Naive thymus-derived CD4-positive, alpha-beta T cell (primary cell): ENCODE data around the gene GAMT. TPM values are rescaled to one million over a fixed set of nuclear protein-coding genes. Genes with fewer than 3 reads are reported as not detected.
A peak's percentile ranks its signal among the peaks of the same experiment; 100 is the strongest.
"Not testable (repeated sequence)": the region's sequence is repeated elsewhere in the genome, so short reads cannot be mapped to it uniquely, and the experiment has no call there.

Experiments used
- ATAC-seq: fragments of 150-1000 bp; cut with Tn5 transposase; 2 replicates; pipeline ENCODE4 v1.10.0; 2021; ENCODE audit warnings: mild to moderate bottlenecking, moderate library complexity
- CTCF ChIA-PET: fragments of 350-600 bp; sonication (Branson Sonifier 250); formaldehyde crosslinking; loops from one replicate; lab custom pipeline; 2021; ENCODE audit warnings: antibody characterized with exemption; lab: Charles Lee
- POLR2A ChIA-PET: fragments of 350-600 bp; sonication (Branson Sonifier 250); formaldehyde crosslinking; loops from one replicate; lab custom pipeline; 2021; ENCODE audit warnings: antibody characterized with exemption, inconsistent platforms; lab: Charles Lee
- DNase-seq, 9 donors: peaks; one replicate each; pipeline versions ENCODE4 v3.0.0 to v3.0.0-alpha.2; 2020 to 2022; ENCODE audit warnings: mixed read lengths in 1 of 9
- H3K27ac ChIP-seq: one replicate; pipeline ENCODE4 v1.7.0; 2013; ENCODE audit warnings: mild to moderate bottlenecking, low read depth, low read length, moderate library complexity
- H3K27me3 ChIP-seq, 2 donors: one replicate each; pipeline ENCODE4 v1.7.0; 2013; ENCODE audit warnings: low read length in 2 of 2, mild to moderate bottlenecking in 2 of 2, moderate library complexity in 2 of 2; ENCODE audit not compliant: control insufficient read depth in 2 of 2, insufficient read depth in 2 of 2
- H3K36me3 ChIP-seq, 3 experiments: 1 replicate in 2 of 3; 2 replicates in 1 of 3; pipeline ENCODE4 v1.7.0; 2013; ENCODE audit warnings: low read length in 3 of 3, mild to moderate bottlenecking in 3 of 3, moderate library complexity in 1 of 3; ENCODE audit not compliant: insufficient read depth in 3 of 3, control insufficient read depth in 2 of 3
- H3K4me1 ChIP-seq, 2 donors: one replicate each; pipeline ENCODE4 v1.7.0; 2013; ENCODE audit warnings: low read length in 2 of 2, mild to moderate bottlenecking in 2 of 2, moderate library complexity in 1 of 2; ENCODE audit not compliant: control insufficient read depth in 2 of 2, insufficient read depth in 2 of 2
- H3K4me3 ChIP-seq: 2 replicates; pipeline ENCODE4 v1.7.0; 2013; ENCODE audit warnings: mild to moderate bottlenecking, low read length
- H3K9me3 ChIP-seq, 3 experiments: 1 replicate in 2 of 3; 2 replicates in 1 of 3; pipeline ENCODE4 v1.7.0; 2013; ENCODE audit warnings: low read length in 3 of 3; ENCODE audit not compliant: control insufficient read depth in 2 of 3
- H3K27ac Mint-ChIP-seq, 9 donors: one replicate each; pipeline ENCODE4 v1.8.0; 2020 to 2022; ENCODE audit warnings: mixed read lengths in 9 of 9, mild to moderate bottlenecking in 8 of 9, moderate library complexity in 5 of 9, inconsistent platforms in 2 of 9
- H3K27me3 Mint-ChIP-seq, 5 donors: one replicate each; pipeline ENCODE4 v1.8.0; 2021 to 2022; ENCODE audit warnings: mixed read lengths in 5 of 5, mild to moderate bottlenecking in 1 of 5
- H3K36me3 Mint-ChIP-seq, 5 donors: one replicate each; pipeline ENCODE4 v1.8.0; 2020 to 2022; ENCODE audit warnings: mixed read lengths in 5 of 5, mild to moderate bottlenecking in 3 of 5, inconsistent platforms in 1 of 5
- H3K4me1 Mint-ChIP-seq, 7 donors: one replicate each; pipeline ENCODE4 v1.8.0; 2020 to 2022; ENCODE audit warnings: mixed read lengths in 7 of 7, mild to moderate bottlenecking in 3 of 7, inconsistent platforms in 1 of 7
- H3K4me3 Mint-ChIP-seq, 10 donors: one replicate each; pipeline ENCODE4 v1.8.0; 2020 to 2022; ENCODE audit warnings: mild to moderate bottlenecking in 10 of 10, mixed read lengths in 10 of 10, moderate library complexity in 6 of 10, inconsistent platforms in 2 of 10
- H3K9me3 Mint-ChIP-seq, 11 donors: one replicate each; pipeline ENCODE4 v1.8.0; 2020 to 2022; ENCODE audit warnings: mixed read lengths in 11 of 11, mild to moderate bottlenecking in 4 of 11, inconsistent platforms in 1 of 11, moderate library complexity in 1 of 11
- intact Hi-C, 2 donors: fragments of 100-400 bp; cut with micrococcal nuclease; formaldehyde crosslinking; loops; one replicate each; pipeline ENCODE4 v1.15.1; 2023
- polyA plus RNA-seq, 2 donors: library from polyadenylated mRNA; unstranded; fragments of 300-500 nt; fragmentation: Illumina TruSeq; gene quantifications; one replicate each; pipeline ENCODE4 v1.2.3, GENCODE V29; 2021
- total RNA-seq, 6 experiments: library from RNA in 5 of 6; stranded (reverse) in 5 of 6; gene quantifications; 1 replicate in 5 of 6; 2 replicates in 1 of 6; pipeline ENCODE4 v1.2.3 and lab custom pipeline; 2021 to 2026

Gene GAMT
- total and polyA plus RNA-seq, 7 experiments from 2014 or later: 10.9 to 32.3 (median 22.8) TPM

GRCh38 chr19:1420590-1420989 lies 19.2 kb upstream of the GAMT start:
- ATAC-seq: no peak
- Histone ChIP-seq H3K9me3 (no peaks in the 10 kb centered on the region), H3K36me3 (peaks cover 10 to 86% (median 27%) of the 10 kb centered on the region in 3 experiments), H3K4me3 (no peak overlapping the region), H3K27ac (no peak overlapping the region), H3K27me3 (no peaks in the 10 kb centered on the region), H3K4me1 (peaks cover 0 to 5% of the 10 kb centered on the region in 2 donors)
- intact Hi-C loops: no loop called here
- no peak for DNase-seq
- H3K27me3 Mint-ChIP-seq: no peaks in the 10 kb centered on the region
- peaks cover 0 to 2% (median 0%) of the 10 kb centered on the region in 11 donors for H3K9me3 Mint-ChIP-seq
- H3K4me1 Mint-ChIP-seq: peaks cover 11 to 35% (median 22%) of the 10 kb centered on the region in 7 donors
- POLR2A ChIA-PET: no interaction called here
- H3K4me3 Mint-ChIP-seq: no peak overlapping the region
- peaks cover 8 to 37% (median 12%) of the 10 kb centered on the region in 5 donors for H3K36me3 Mint-ChIP-seq
- CTCF ChIA-PET: interaction anchor here (0.6 kb wide), 2 partner anchors 18 to 566 kb away, joined by 3 to 5 read pairs; no protein-coding TSS in a partner anchor
- no peak overlapping the region for H3K27ac Mint-ChIP-seq

- POLR2A ChIA-PET, DNase-seq, H3K4me1 ChIP-seq, H3K27ac Mint-ChIP-seq, H3K4me3 ChIP-seq, H3K9me3 Mint-ChIP-seq, ATAC-seq, H3K27me3 ChIP-seq, H3K9me3 ChIP-seq, intact Hi-C loops, H3K27me3 Mint-ChIP-seq, H3K27ac ChIP-seq, H3K4me3 Mint-ChIP-seq: not testable (repeated sequence)
- Mint-ChIP-seq H3K36me3 (peaks cover 8 to 36% (median 11%) of the 10 kb centered on the region in 5 donors), H3K4me1 (peaks cover 13 to 40% (median 27%) of the 10 kb centered on the region in 7 donors)
- peaks cover 10 to 86% (median 23%) of the 10 kb centered on the region in 3 experiments for H3K36me3 ChIP-seq
- CTCF ChIA-PET: interaction anchor here (0.6 kb wide), 1 partner anchor 17 kb away, joined by 5 read pairs; no protein-coding TSS in a partner anchor
These were observed 18.7 kb upstream of the GAMT start for GRCh38 chr19:1420085-1420484.

GRCh38 chr19:1418951-1419738 lies 17.8 kb upstream of the GAMT start:
- Histone ChIP-seq H3K4me3 (no peak overlapping the region), H3K9me3 (no peaks in the 10 kb centered on the region), H3K27me3 (no peaks in the 10 kb centered on the region), H3K36me3 (peaks cover 10 to 84% (median 23%) of the 10 kb centered on the region in 3 experiments), H3K4me1 (peaks cover 4 to 13% of the 10 kb centered on the region in 2 donors), H3K27ac (no peak overlapping the region)
- Mint-ChIP-seq H3K27me3 (no peaks in the 10 kb centered on the region), H3K4me3 (no peak overlapping the region), H3K9me3 (peaks cover 0 to 4% (median 0%) of the 10 kb centered on the region in 11 donors), H3K4me1 (peaks cover 15 to 46% (median 33%) of the 10 kb centered on the region in 7 donors), H3K36me3 (peaks cover 7 to 33% (median 11%) of the 10 kb centered on the region in 5 donors), H3K27ac (peak overlapping the region in 2 of 9 donors; percentile 28 to 36)
- ChIA-PET CTCF (interaction anchor here (1.0 kb wide), 1 partner anchor 10 kb away, joined by 3 read pairs; no protein-coding TSS in a partner anchor), POLR2A (interaction anchor here (1.1 to 1.4 kb wide), 2 partner anchors 9 to 14 kb away, joined by 3 to 5 read pairs; no protein-coding TSS in a partner anchor)
- DNase-seq: no peak
- no peak for ATAC-seq
- intact Hi-C loops: no loop called here

GRCh38 chr19:1418496-1418775 lies 17.1 kb upstream of the GAMT start:
- Histone ChIP-seq H3K4me3 (no peak overlapping the region), H3K27me3 (no peaks in the 10 kb centered on the region), H3K9me3 (no peaks in the 10 kb centered on the region), H3K36me3 (peaks cover 10 to 83% (median 23%) of the 10 kb centered on the region in 3 experiments), H3K27ac (no peak overlapping the region), H3K4me1 (peaks cover 6 to 13% of the 10 kb centered on the region in 2 donors)
- Mint-ChIP-seq H3K27me3 (no peaks in the 10 kb centered on the region), H3K4me1 (peaks cover 15 to 53% (median 37%) of the 10 kb centered on the region in 7 donors), H3K9me3 (peaks cover 0 to 4% (median 0%) of the 10 kb centered on the region in 11 donors), H3K4me3 (no peak overlapping the region), H3K36me3 (peaks cover 5 to 31% (median 11%) of the 10 kb centered on the region in 5 donors), H3K27ac (no peak overlapping the region)
- DNase-seq (no peak), ATAC-seq (no peak)
- ChIA-PET POLR2A (interaction anchor here (1.1 to 1.4 kb wide), 2 partner anchors 9 to 15 kb away, joined by 3 to 5 read pairs; no protein-coding TSS in a partner anchor), CTCF (interaction anchor here (1.0 kb wide), 1 partner anchor 9 kb away, joined by 3 read pairs; no protein-coding TSS in a partner anchor)
- intact Hi-C loops: no loop called here

GRCh38 chr19:1417681-1418495 lies 16.5 kb upstream of the GAMT start:
- intact Hi-C loops: no loop called here
- H3K4me1 ChIP-seq: peaks cover 8 to 13% of the 10 kb centered on the region in 2 donors
- CTCF ChIA-PET: no interaction called here

GRCh38 chr19:1417145-1417544 lies 15.8 kb upstream of the GAMT start:
- no peaks in the 10 kb centered on the region for H3K9me3 ChIP-seq
- H3K36me3 ChIP-seq: peaks cover 5 to 82% (median 25%) of the 10 kb centered on the region in 3 experiments
- CTCF ChIA-PET: no interaction called here
- Mint-ChIP-seq H3K36me3 (peaks cover 0 to 19% (median 7%) of the 10 kb centered on the region in 5 donors), H3K4me1 (peaks cover 14 to 60% (median 40%) of the 10 kb centered on the region in 7 donors), H3K4me3 (peak overlapping the region in 3 of 10 donors; percentile 9 to 32 (median 29)), H3K9me3 (peaks cover 0 to 2% (median 0%) of the 10 kb centered on the region in 11 donors), H3K27ac (peak overlapping the region in 5 of 9 donors; percentile 12 to 69 (median 31)), H3K27me3 (no peaks in the 10 kb centered on the region)
- H3K4me1 ChIP-seq: peaks cover 13 to 14% of the 10 kb centered on the region in 2 donors
- H3K27ac ChIP-seq: no peak overlapping the region
- DNase-seq: no peak
- no peaks in the 10 kb centered on the region for H3K27me3 ChIP-seq
- POLR2A ChIA-PET: interaction anchor here (0.6 kb wide), 1 partner anchor 24 kb away, joined by 3 read pairs; no protein-coding TSS in a partner anchor
- intact Hi-C loops: no loop called here
- H3K4me3 ChIP-seq: no peak overlapping the region
- no peak for ATAC-seq

More at GRCh38 chr19:1417681-1418495, 16.5 kb upstream of the GAMT start:
- Mint-ChIP-seq H3K4me1 (peaks cover 14 to 55% (median 38%) of the 10 kb centered on the region in 7 donors), H3K4me3 (peak overlapping the region in 2 of 10 donors; percentile 24 to 32), H3K36me3 (peaks cover 0 to 26% (median 7%) of the 10 kb centered on the region in 5 donors), H3K27me3 (no peaks in the 10 kb centered on the region), H3K9me3 (peaks cover 0 to 2% (median 0%) of the 10 kb centered on the region in 11 donors), H3K27ac (peak overlapping the region in 4 of 9 donors; percentile 28 to 69 (median 50))
- ATAC-seq (no peak), DNase-seq (no peak)
- Histone ChIP-seq H3K4me3 (no peak overlapping the region), H3K36me3 (peaks cover 10 to 83% (median 27%) of the 10 kb centered on the region in 3 experiments), H3K9me3 (no peaks in the 10 kb centered on the region), H3K27me3 (no peaks in the 10 kb centered on the region), H3K27ac (no peak overlapping the region)
- POLR2A ChIA-PET: interaction anchor here (1.1 to 1.4 kb wide), 2 partner anchors 8 to 15 kb away, joined by 3 to 5 read pairs; no protein-coding TSS in a partner anchor
